Panc1 (cell line): ENCODE measurements around the gene NKAIN2.

Source experiments
- CTCF ChIP-seq: fragments of 450-650 bp; IDR thresholded peaks from 2 replicates; pipeline ENCODE4 v1.5.1; 2017; ENCODE audit warnings: mild to moderate bottlenecking
- POLR2AphosphoS5 ChIP-seq: IDR thresholded peaks from 2 replicates; pipeline ENCODE4 v1.6.1; 2012; ENCODE audit warnings: mild to moderate bottlenecking, low read depth, low read length, moderate library complexity
- REST ChIP-seq, 2 experiments: IDR thresholded peaks; 2 replicates each; pipeline ENCODE4 v1.6.1; 2011 to 2012; ENCODE audit warnings: low read depth in 2 of 2, control low read depth in 1 of 2, low read length in 1 of 2, mild to moderate bottlenecking in 1 of 2, moderate library complexity in 1 of 2; ENCODE audit not compliant: insufficient read depth in 1 of 2
- TCF7L2 ChIP-seq: IDR thresholded peaks from 2 replicates; pipeline ENCODE4 v1.6.1; 2011; ENCODE audit warnings: mild to moderate bottlenecking, low read depth, low read length, inconsistent platforms

- TF ChIP-seq CTCF = no peak
- TF ChIP-seq REST (IDR thresholded peaks at IDR 0.05; ENCODE audit: insufficient read depth in 1 of 2, low read depth in 2 of 2, low read length in 1 of 2) = no peak
- TF ChIP-seq POLR2AphosphoS5 = no peak
- no peak for TF ChIP-seq TCF7L2
Measured at GRCh38 chr6:124190256-124190655, 386.6 kb downstream of the NKAIN2 start.
